HepG2 (cell line): ENCODE measurements around the gene CD86.

ENCODE experiments used
- BRD4 ChIP-seq: sonication (generic); formaldehyde crosslinking; IDR thresholded peaks from 2 replicates; pipeline ENCODE4 v1.4.0; 2020; ENCODE audit warnings: missing genetic modification reagents
- SMAD1 ChIP-seq: sonication (generic); formaldehyde crosslinking; IDR thresholded peaks from 2 replicates; pipeline ENCODE4 v1.4.0; 2020; ENCODE audit warnings: missing genetic modification reagents, low read depth, mild to moderate bottlenecking, borderline replicate concordance
- TF ChIP-seq, protein P1 (sequence below): sonication (generic); formaldehyde crosslinking; conservative IDR thresholded peaks from 2 replicates; pipeline ENCODE4 v1.8.0; 2022; ENCODE audit warnings: low read depth, missing genetic modification reagents

GRCh38 chr3:122098611-122099010, 43.4 kb downstream of the CD86 start:
- TF ChIP-seq, protein P1, sequence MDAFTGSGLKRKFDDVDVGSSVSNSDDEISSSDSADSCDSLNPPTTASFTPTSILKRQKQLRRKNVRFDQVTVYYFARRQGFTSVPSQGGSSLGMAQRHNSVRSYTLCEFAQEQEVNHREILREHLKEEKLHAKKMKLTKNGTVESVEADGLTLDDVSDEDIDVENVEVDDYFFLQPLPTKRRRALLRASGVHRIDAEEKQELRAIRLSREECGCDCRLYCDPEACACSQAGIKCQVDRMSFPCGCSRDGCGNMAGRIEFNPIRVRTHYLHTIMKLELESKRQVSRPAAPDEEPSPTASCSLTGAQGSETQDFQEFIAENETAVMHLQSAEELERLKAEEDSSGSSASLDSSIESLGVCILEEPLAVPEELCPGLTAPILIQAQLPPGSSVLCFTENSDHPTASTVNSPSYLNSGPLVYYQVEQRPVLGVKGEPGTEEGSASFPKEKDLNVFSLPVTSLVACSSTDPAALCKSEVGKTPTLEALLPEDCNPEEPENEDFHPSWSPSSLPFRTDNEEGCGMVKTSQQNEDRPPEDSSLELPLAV = no peak
- no peak for TF ChIP-seq BRD4 (CRISPR knock-in tag)
- TF ChIP-seq SMAD1 (CRISPR knock-in tag) = no peak
